Adipocyte (in vitro differentiated cells): ENCODE measurements around the gene TSGA10IP.

Experiments used
- DNase-seq: peaks from one replicate; pipeline ENCODE4 v3.0.0-alpha.2; 2015; ENCODE audit warnings: low read depth
- H3K27me3 ChIP-seq: replicated peaks from 2 replicates; pipeline ENCODE4 v1.7.0; 2013; ENCODE audit warnings: mild to moderate bottlenecking, low read length, moderate library complexity; ENCODE audit not compliant: control insufficient read depth, insufficient read depth
- H3K36me3 ChIP-seq: 2 replicates; pipeline ENCODE4 v1.7.0; 2013; ENCODE audit warnings: low read length, mild to moderate bottlenecking, moderate library complexity; ENCODE audit not compliant: control insufficient read depth, insufficient read depth, severe bottlenecking
- H3K4me1 ChIP-seq: 2 replicates; pipeline ENCODE4 v1.7.0; 2013; ENCODE audit warnings: mild to moderate bottlenecking, low read length, moderate library complexity; ENCODE audit not compliant: control insufficient read depth, insufficient read depth
- H3K4me3 ChIP-seq: 2 replicates; pipeline ENCODE4 v1.7.0; 2013; ENCODE audit warnings: mild to moderate bottlenecking, low read length, moderate library complexity
- H3K9ac ChIP-seq: 2 replicates; pipeline ENCODE4 v1.7.0; 2013; ENCODE audit warnings: mild to moderate bottlenecking, low read length, moderate library complexity
- H3K9me3 ChIP-seq: 2 replicates; pipeline ENCODE4 v1.7.0; 2013; ENCODE audit warnings: mild to moderate bottlenecking, low read length, moderate library complexity; ENCODE audit not compliant: control insufficient read depth

TSGA10IP gene

DNA sequence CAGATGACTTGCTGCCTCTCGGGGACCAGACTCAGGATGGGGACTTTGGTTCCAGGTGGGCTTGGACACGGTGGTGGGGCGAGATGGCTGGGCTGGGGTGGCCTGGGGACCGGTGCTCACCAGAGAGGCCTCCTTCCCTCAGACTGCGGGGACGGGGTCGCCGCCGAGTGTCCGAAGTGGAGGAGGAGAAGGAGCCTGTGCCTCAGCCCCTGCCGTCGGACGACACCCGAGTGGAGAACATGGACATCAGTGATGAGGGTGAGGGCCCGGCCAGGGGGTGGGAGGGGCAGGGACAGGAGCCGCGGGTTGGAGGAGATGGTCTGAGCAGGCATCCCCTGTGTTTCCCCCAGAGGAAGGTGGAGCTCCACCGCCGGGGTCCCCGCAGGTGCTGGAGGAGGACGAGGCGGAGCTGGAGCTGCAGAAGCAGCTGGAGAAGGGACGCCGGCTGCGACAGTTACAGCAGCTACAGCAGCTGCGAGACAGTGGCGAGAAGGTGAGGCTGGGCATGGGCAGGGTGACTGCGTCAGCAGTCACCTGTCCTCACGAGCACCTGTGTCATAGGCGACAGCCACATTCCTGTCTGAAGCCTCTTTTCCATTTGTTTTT lies 22.2 kb downstream of the TSGA10IP start:
- Histone ChIP-seq H3K4me3 (no peak overlapping the region), H3K9me3 (no peaks in the 10 kb centered on the region), H3K36me3 (peaks cover 55% of the 10 kb centered on the region), H3K9ac (no peak overlapping the region), H3K27me3 (no peaks in the 10 kb centered on the region), H3K4me1 (peaks cover 26% of the 10 kb centered on the region)
- no peak for DNase-seq

DNA sequence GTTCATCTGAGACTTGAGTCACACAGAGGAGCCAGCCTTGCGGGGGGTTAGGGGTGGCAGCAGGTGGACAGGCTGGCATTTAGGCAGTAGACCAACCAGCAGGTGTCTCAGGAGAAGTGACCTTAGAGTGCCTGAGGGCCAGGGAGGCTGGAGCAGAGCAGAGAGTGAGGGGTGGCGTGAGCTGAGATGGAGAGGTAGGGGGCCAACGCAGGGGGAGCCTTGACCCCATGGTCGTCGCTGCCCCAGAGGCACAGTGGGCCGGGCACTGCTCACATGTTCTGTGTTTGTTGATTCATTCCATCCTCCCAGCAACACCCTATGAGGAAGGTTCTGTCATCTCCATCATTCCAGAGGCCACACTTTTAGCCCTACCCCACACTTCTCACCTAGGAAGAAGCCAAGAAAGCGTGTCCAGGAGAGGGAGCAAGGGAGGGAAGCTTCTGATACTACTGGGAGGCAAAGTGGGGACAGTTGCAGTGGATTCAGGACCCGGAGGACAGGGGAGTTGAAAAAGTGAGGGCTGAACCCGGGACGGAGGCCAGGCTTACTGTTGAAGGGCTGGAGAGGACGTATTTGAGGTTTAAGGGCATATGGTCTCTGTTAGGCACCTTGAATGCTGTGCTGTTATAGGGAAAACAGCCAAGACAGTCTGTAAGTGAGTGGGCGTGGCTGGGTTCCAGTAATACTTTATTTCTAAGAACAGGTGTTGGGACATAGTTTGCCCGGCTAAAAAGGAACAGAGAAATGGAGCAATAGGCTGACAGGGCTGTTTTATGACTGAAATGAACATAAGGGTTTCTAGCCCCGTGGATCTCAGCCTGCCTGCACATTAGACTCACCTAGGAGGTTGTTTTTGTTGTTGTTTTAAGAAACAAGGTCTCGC lies 23.6 kb downstream of the TSGA10IP start:
- Histone ChIP-seq H3K9me3 (no peaks in the 10 kb centered on the region), H3K27me3 (no peaks in the 10 kb centered on the region), H3K4me3 (no peak overlapping the region), H3K36me3 (peaks cover 64% of the 10 kb centered on the region), H3K4me1 (peaks cover 16% of the 10 kb centered on the region), H3K9ac (no peak overlapping the region)
- DNase-seq: no peak

DNA sequence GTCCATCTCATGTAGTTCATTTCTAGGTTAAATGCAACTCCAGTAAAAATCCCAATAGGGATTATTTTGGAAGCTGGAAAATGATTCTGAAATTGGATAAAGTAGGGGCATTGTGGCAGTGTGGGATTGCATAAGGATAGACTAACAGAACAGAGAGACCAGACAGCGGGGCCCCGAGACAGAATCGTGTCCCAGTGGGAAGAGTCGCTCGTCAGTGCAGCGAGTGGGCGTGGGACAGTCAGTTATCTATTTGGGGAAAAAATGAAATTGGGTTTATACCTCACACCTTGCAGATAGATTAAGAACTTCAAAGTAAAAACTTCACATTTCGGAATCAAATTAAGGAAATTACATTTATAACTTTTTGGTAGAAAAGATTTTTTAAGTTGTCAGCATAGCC lies 26.8 kb downstream of the TSGA10IP start:
- no peak overlapping the region for H3K9ac ChIP-seq
- DNase-seq: no peak
- peaks cover 14% of the 10 kb centered on the region for H3K4me1 ChIP-seq
- no peaks in the 10 kb centered on the region for H3K27me3 ChIP-seq
- no peak overlapping the region for H3K4me3 ChIP-seq
- peaks cover 47% of the 10 kb centered on the region for H3K36me3 ChIP-seq
- no peaks in the 10 kb centered on the region for H3K9me3 ChIP-seq

DNA sequence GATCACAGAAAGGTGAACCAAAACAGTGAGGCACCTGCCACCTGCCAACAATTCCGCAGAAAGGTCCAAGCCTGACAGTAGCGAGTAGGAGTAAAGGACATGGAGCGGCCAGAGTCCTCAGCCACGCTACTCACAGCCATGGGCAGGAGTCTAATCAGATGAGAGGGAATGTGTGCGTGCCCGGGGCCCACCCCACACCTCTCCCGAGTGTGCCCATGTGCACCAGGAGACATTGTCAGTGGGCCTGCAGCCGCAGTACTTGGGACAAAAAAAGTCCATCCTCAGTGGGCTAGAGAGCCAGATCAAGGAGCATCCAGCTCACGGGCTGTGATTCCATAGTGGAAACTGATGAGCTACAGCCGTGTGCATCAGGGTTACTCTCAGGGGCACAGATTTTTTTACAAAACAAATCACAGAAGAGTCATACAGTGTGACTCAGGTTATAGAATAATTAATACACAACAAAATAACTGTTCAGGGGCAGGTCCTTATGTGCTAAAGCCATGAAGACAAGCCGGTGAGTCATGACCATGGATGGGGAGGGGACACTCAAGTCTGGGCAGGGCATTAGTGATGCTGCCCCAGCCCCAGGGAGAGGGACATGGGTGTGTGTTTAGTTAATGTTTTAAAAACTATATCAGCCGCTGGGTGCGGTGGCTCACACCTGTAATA lies 28.3 kb downstream of the TSGA10IP start:
- Histone ChIP-seq H3K9me3 (no peaks in the 10 kb centered on the region), H3K36me3 (peaks cover 47% of the 10 kb centered on the region), H3K9ac (no peak overlapping the region), H3K27me3 (no peaks in the 10 kb centered on the region), H3K4me1 (peaks cover 14% of the 10 kb centered on the region), H3K4me3 (no peak overlapping the region)
- DNase-seq: no peak

DNA sequence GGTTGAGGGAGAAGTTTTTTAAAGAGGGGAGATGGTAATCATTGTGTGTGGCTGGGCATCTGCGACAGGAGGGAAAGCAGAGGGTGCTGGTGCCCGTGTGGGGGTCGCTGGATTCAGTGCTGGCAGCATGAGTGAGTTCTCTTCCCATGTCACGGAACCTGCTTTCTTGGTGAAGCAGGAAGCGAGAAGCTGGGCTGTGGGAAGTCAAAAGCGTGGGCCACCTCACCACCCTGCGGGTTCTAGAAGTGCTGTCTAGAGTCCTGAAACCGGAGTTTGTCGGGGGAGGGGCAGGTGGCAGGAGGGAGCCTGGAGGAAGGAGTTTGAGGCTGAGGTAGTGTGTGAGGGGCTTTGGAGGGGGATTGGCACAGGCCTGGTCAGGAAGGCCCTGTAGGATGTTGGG lies 30.5 kb downstream of the TSGA10IP start:
- Histone ChIP-seq H3K9me3 (no peaks in the 10 kb centered on the region), H3K4me3 (no peak overlapping the region), H3K4me1 (peaks cover 8% of the 10 kb centered on the region), H3K36me3 (peaks cover 48% of the 10 kb centered on the region), H3K9ac (no peak overlapping the region), H3K27me3 (no peaks in the 10 kb centered on the region)
- DNase-seq: no peak

DNA sequence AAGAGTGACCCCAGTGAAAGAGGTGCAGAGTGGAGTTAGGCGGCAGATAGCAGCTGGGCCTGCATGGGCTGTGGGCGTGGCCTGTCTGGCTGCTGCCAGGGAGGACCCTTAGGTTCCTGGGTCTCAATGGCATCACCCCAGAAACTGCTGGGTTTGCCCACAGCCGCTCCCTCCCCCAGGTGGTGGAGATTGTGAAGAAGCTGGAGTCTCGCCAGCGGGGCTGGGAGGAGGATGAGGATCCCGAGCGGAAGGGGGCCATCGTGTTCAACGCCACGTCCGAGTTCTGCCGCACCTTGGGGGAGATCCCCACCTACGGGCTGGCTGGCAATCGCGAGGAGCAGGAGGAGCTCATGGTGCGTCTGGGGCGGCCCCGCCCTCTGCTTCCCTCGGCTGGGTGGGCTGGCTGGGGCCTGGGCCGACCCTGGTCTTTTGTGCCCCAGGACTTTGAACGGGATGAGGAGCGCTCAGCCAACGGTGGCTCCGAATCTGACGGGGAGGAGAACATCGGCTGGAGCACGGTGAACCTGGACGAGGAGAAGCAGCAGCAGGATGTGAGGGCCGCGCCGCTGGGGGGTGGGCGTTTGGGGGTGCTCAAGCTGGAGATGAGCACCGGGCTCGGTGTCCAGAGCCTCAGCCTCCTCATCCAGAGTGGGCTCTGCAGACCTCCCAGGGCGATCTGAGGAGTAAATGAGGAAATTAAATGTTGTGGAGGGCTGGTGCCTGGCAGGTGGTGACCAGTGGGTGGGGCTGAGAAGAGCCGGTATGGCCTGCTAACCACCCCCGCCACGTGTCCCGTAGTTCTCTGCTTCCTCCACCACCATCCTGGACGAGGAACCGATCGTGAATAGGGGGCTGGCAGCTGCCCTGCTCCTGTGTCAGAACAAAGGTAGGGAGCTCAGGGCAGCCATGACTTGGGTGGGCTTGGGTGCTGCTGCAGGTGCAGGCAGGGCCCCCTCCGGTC lies 31.2 kb downstream of the TSGA10IP start:
- Histone ChIP-seq H3K4me1 (peaks cover 8% of the 10 kb centered on the region), H3K4me3 (no peak overlapping the region), H3K27me3 (no peaks in the 10 kb centered on the region), H3K9me3 (no peaks in the 10 kb centered on the region), H3K9ac (no peak overlapping the region), H3K36me3 (peaks cover 48% of the 10 kb centered on the region)
- DNase-seq: no peak

DNA sequence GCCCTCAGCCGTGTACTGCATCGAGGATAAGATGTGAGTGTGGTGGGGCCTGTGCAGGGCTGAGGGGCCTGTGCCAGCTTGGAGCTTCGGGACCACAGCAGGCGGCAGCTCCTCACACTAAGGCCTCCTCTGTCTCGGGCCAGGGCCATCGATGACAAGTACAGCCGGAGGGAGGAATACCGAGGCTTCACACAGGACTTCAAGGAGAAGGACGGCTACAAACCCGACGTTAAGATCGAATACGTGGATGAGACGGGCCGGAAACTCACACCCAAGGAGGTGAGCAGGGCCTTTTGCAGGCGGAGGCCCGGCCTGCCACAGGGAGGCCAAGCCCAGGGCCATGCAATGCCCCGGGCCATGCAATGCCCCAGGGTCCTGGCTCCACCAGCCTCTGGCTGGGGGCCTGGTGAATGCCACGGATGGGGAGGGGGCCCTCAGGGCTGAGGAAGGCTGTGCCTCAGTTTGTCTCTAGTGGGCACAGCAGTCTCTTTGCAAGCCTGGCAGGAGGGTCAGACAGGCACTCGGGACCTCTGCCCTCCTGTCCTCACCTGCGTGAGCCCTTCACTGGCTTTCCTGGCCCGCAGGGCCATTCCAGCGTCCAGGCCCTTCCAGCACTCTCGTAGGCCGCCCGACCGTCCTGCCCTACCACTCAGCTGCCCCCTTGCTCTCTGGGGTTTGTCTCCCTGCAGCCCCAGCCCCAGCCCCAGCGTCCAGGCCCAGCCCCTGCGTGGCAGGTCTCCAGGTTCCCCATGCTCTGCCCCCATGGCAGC lies 32.5 kb downstream of the TSGA10IP start:
- Histone ChIP-seq H3K27me3 (no peaks in the 10 kb centered on the region), H3K4me1 (peaks cover 3% of the 10 kb centered on the region), H3K9ac (no peak overlapping the region), H3K4me3 (no peak overlapping the region), H3K36me3 (peaks cover 45% of the 10 kb centered on the region), H3K9me3 (no peaks in the 10 kb centered on the region)
- DNase-seq: no peak

DNA sequence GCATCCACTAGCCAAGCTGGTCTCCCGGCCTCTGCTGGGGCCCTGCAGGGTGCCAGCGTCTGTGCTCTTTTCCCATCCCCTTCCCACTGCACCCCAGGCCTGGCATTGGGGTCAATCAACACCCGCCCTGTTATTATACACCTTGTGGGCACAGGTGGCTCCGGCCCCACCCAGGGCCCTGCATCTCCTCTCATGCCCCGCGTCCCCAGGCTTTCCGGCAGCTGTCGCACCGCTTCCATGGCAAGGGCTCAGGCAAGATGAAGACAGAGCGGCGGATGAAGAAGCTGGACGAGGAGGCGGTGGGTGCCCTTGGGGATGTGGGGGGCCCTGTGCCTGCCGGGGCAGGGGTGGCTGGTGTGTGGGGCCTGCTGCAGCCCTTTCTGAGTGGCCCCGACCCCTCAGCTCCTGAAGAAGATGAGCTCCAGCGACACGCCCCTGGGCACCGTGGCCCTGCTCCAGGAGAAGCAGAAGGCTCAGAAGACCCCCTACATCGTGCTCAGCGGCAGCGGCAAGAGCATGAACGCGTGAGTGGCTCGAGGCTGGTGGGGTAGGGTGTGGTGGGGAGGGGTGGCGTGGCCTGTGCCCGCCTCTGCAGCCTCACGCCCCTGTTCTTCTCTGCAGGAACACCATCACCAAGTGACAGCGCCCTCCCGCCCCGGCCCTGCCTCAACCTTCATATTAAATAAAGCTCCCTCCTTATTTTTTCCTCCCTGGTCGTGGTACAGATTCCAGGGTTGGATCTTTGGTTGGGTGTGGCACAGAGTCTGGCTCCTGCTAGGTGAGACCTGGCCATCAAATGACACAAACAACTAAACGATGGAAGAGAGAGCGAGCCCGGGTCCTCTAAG lies 33.3 kb downstream of the TSGA10IP start:
- H3K9ac ChIP-seq: no peak overlapping the region
- DNase-seq: no peak
- H3K27me3 ChIP-seq: no peaks in the 10 kb centered on the region
- H3K4me3 ChIP-seq: no peak overlapping the region
- H3K36me3 ChIP-seq: peaks cover 40% of the 10 kb centered on the region
- H3K4me1 ChIP-seq: no peaks in the 10 kb centered on the region
- no peaks in the 10 kb centered on the region for H3K9me3 ChIP-seq

DNA sequence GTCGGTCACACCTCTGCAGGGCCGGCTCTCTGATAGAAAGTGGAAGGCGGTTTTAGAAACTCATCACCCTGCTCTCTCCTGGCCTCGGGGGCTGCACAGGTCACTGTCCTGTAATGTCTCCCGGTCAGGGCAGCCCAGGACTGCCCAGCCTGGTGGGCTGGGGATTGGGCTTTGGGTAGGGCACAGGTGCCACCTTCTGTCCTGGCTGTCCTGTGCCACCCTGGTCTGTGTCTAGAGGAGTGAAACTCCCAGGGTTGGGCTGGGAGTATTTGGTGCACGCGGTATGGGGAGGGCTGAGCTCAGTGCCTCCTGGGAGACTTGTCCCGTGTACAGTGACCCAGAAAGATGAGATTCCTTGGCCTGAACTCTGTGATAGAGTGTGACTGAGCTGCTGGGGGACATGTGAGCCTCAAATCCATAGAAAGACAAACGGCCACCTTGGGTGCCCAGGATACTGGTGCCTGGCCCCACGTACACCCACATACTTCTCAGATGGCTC lies 34.0 kb downstream of the TSGA10IP start:
- no peak for DNase-seq
- Histone ChIP-seq H3K36me3 (peaks cover 43% of the 10 kb centered on the region), H3K9me3 (no peaks in the 10 kb centered on the region), H3K4me1 (no peaks in the 10 kb centered on the region), H3K27me3 (no peaks in the 10 kb centered on the region), H3K4me3 (no peak overlapping the region), H3K9ac (no peak overlapping the region)
